Measurements from ENCODE around the gene ZNF143. TPM values are rescaled to one million over a fixed set of nuclear protein-coding genes. Genes with fewer than 3 reads are reported as not detected.
A peak's percentile ranks its signal among the peaks of the same experiment; 100 is the strongest.
"Not testable (repeated sequence)": the region's sequence is repeated elsewhere in the genome, so short reads cannot be mapped to it uniquely, and the experiment has no call there.

Gene ZNF143
- polyA plus RNA-seq, 1 donor from 2014 or later: 28.9 TPM

GRCh38 chr11:9473408-9473807 lies 12.6 kb downstream of the ZNF143 start:
- peaks cover 0 to 1% (median 0%) of the 10 kb centered on the region in 3 donors for H3K4me1 Mint-ChIP-seq
- H3K4me3 Mint-ChIP-seq: no peak overlapping the region
- no peaks in the 10 kb centered on the region for H3K27me3 Mint-ChIP-seq
- H3K36me3 Mint-ChIP-seq: peaks cover 3% of the 10 kb centered on the region
- no peaks in the 10 kb centered on the region for H3K9me3 Mint-ChIP-seq
- H3K27ac Mint-ChIP-seq: no peak overlapping the region

- Mint-ChIP-seq H3K27me3 (no peaks in the 10 kb centered on the region), H3K9me3 (no peaks in the 10 kb centered on the region), H3K27ac (no peak overlapping the region), H3K4me3 (no peak overlapping the region), H3K36me3 (peaks cover 5% of the 10 kb centered on the region), H3K4me1 (no peaks in the 10 kb centered on the region)
Measured at GRCh38 chr11:9479899-9480298, 19.1 kb downstream of the ZNF143 start.

GRCh38 chr11:9489080-9489765 lies 28.4 kb downstream of the ZNF143 start:
- Mint-ChIP-seq H3K9me3 (no peaks in the 10 kb centered on the region), H3K4me1 (peaks cover 0 to 4% (median 0%) of the 10 kb centered on the region in 3 donors), H3K27me3 (no peaks in the 10 kb centered on the region), H3K4me3 (no peak overlapping the region), H3K36me3 (peaks cover 4% of the 10 kb centered on the region), H3K27ac (peak overlapping the region in 1 of 3 donors; percentile 34)

GRCh38 chr11:9490376-9490775 lies 29.6 kb downstream of the ZNF143 start:
- Mint-ChIP-seq H3K36me3 (peaks cover 7% of the 10 kb centered on the region), H3K27ac (no peak overlapping the region), H3K9me3 (no peaks in the 10 kb centered on the region), H3K4me1 (peaks cover 0 to 4% (median 0%) of the 10 kb centered on the region in 3 donors), H3K27me3 (no peaks in the 10 kb centered on the region), H3K4me3 (no peak overlapping the region)

- H3K27me3 Mint-ChIP-seq: no peaks in the 10 kb centered on the region
- H3K9me3 Mint-ChIP-seq: no peaks in the 10 kb centered on the region
- peaks cover 6% of the 10 kb centered on the region for H3K36me3 Mint-ChIP-seq
- H3K4me3 Mint-ChIP-seq: no peak overlapping the region
- peaks cover 0 to 4% (median 0%) of the 10 kb centered on the region in 3 donors for H3K4me1 Mint-ChIP-seq
- no peak overlapping the region for H3K27ac Mint-ChIP-seq
Measured at GRCh38 chr11:9493492-9493891, 32.7 kb downstream of the ZNF143 start.

- Mint-ChIP-seq H3K36me3 (peaks cover 6% of the 10 kb centered on the region), H3K27me3 (no peaks in the 10 kb centered on the region), H3K4me1 (peaks cover 0 to 2% (median 0%) of the 10 kb centered on the region in 3 donors), H3K27ac (no peak overlapping the region), H3K9me3 (no peaks in the 10 kb centered on the region), H3K4me3 (no peak overlapping the region)
Measured at GRCh38 chr11:9494316-9494715, 33.5 kb downstream of the ZNF143 start.

- no peaks in the 10 kb centered on the region for H3K4me1 Mint-ChIP-seq
- no peaks in the 10 kb centered on the region for H3K27me3 Mint-ChIP-seq
- H3K36me3 Mint-ChIP-seq: peaks cover 4% of the 10 kb centered on the region
- no peak overlapping the region for H3K4me3 Mint-ChIP-seq
- peak overlapping the region in 1 of 3 donors; percentile 83 for H3K27ac Mint-ChIP-seq
- H3K9me3 Mint-ChIP-seq: no peaks in the 10 kb centered on the region
Measured at GRCh38 chr11:9495803-9496514, 35.1 kb downstream of the ZNF143 start.

GRCh38 chr11:9498457-9499078 lies 37.8 kb downstream of the ZNF143 start:
- Mint-ChIP-seq H3K9me3 (no peaks in the 10 kb centered on the region), H3K4me1 (no peaks in the 10 kb centered on the region)

GRCh38 chr11:9506489-9507276 lies 45.9 kb downstream of the ZNF143 start:
- H3K4me3 Mint-ChIP-seq: no peak overlapping the region
- peaks cover 15% of the 10 kb centered on the region for H3K36me3 Mint-ChIP-seq
- H3K27me3 Mint-ChIP-seq: no peaks in the 10 kb centered on the region
- no peaks in the 10 kb centered on the region for H3K9me3 Mint-ChIP-seq
- H3K27ac Mint-ChIP-seq: peak overlapping the region in 2 of 3 donors; percentile 2 to 24
- peaks cover 8 to 18% (median 13%) of the 10 kb centered on the region in 3 donors for H3K4me1 Mint-ChIP-seq

More at GRCh38 chr11:9498457-9499078, 37.8 kb downstream of the ZNF143 start:
- Mint-ChIP-seq H3K36me3 (peaks cover 10% of the 10 kb centered on the region), H3K4me3 (no peak overlapping the region), H3K27ac (no peak overlapping the region), H3K27me3 (no peaks in the 10 kb centered on the region)

- no peak overlapping the region for H3K4me3 Mint-ChIP-seq
- H3K9me3 Mint-ChIP-seq: no peaks in the 10 kb centered on the region
- H3K36me3 Mint-ChIP-seq: peaks cover 14% of the 10 kb centered on the region
- no peak overlapping the region for H3K27ac Mint-ChIP-seq
- H3K27me3 Mint-ChIP-seq: no peaks in the 10 kb centered on the region
- H3K4me1 Mint-ChIP-seq: peaks cover 8 to 18% (median 13%) of the 10 kb centered on the region in 3 donors
Measured at GRCh38 chr11:9507277-9507580, 46.4 kb downstream of the ZNF143 start.

GRCh38 chr11:9509041-9509440 lies 48.2 kb downstream of the ZNF143 start:
- H3K27me3 Mint-ChIP-seq: no peaks in the 10 kb centered on the region
- H3K27ac Mint-ChIP-seq: no peak overlapping the region
- no peak overlapping the region for H3K4me3 Mint-ChIP-seq
- peaks cover 23% of the 10 kb centered on the region for H3K36me3 Mint-ChIP-seq
- peaks cover 8 to 27% (median 13%) of the 10 kb centered on the region in 3 donors for H3K4me1 Mint-ChIP-seq
- H3K9me3 Mint-ChIP-seq: no peaks in the 10 kb centered on the region

- H3K27me3 Mint-ChIP-seq: no peaks in the 10 kb centered on the region
Measured at GRCh38 chr11:9512370-9513019, 51.7 kb downstream of the ZNF143 start.

GRCh38 chr11:9514576-9514975 lies 53.8 kb downstream of the ZNF143 start:
- not testable (repeated sequence) for H3K4me3 Mint-ChIP-seq, H3K27ac Mint-ChIP-seq, H3K27me3 Mint-ChIP-seq, H3K9me3 Mint-ChIP-seq
- Mint-ChIP-seq H3K4me1 (peaks cover 5 to 21% (median 9%) of the 10 kb centered on the region in 3 donors), H3K36me3 (peaks cover 19% of the 10 kb centered on the region)

More at GRCh38 chr11:9512370-9513019, 51.7 kb downstream of the ZNF143 start:
- no peaks in the 10 kb centered on the region for H3K9me3 Mint-ChIP-seq
- peak overlapping the region in 1 of 3 donors; percentile 59 for H3K27ac Mint-ChIP-seq
- H3K4me3 Mint-ChIP-seq: peak overlapping the region in 1 of 4 donors; percentile 5
- peaks cover 27% of the 10 kb centered on the region for H3K36me3 Mint-ChIP-seq
- H3K4me1 Mint-ChIP-seq: peaks cover 8 to 26% (median 12%) of the 10 kb centered on the region in 3 donors

DNA sequence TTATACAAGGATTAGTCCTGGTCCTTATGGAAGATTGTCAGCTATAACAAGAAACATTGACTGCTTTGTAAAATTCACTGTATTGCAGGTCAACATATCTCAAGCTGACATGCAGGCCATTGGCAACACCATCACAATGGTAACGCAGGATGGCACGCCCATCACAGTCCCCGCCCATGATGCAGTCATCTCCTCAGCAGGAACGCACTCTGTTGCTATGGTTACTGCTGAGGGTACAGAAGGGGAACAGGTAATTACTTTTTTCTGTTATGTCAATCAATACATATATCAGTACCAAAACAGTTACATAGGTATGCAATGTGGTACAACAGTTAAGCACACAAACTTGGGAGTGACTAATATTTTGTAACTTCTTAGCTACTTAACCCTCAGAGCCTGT lies 55.3 kb downstream of the ZNF143 start:
- Mint-ChIP-seq H3K9me3 (no peaks in the 10 kb centered on the region), H3K36me3 (peaks cover 19% of the 10 kb centered on the region), H3K4me3 (no peak overlapping the region), H3K4me1 (peaks cover 0 to 14% (median 2%) of the 10 kb centered on the region in 3 donors), H3K27ac (no peak overlapping the region), H3K27me3 (no peaks in the 10 kb centered on the region)
